NCI-H2196 (cell line): ENCODE measurements around the gene AGBL4.

Experiments
- DNase-seq: peaks from one replicate; lab custom pipeline; 2025; ENCODE audit not compliant: unreplicated experiment; lab: John Stamatoyannopoulos, UW

The AGBL4 gene

GRCh38 chr1:48693674-48694320 lies 1330.0 kb downstream of the AGBL4 start:
- DNase-seq = no peak

- DNase-seq = no peak
Observed at GRCh38 chr1:48693180-48693579, 1330.6 kb downstream of the AGBL4 start.

GRCh38 chr1:48692235-48692634 lies 1331.5 kb downstream of the AGBL4 start:
- DNase-seq = no peak

- DNase-seq = no peak
Observed at GRCh38 chr1:48691429-48692001, 1332.2 kb downstream of the AGBL4 start.

- DNase-seq = no peak
Observed at GRCh38 chr1:48688102-48688760, 1335.5 kb downstream of the AGBL4 start.

- no peak for DNase-seq
Observed at GRCh38 chr1:48687282-48688045, 1336.3 kb downstream of the AGBL4 start.

- DNase-seq = no peak
Observed at GRCh38 chr1:48686159-48686558, 1337.6 kb downstream of the AGBL4 start.

- no peak for DNase-seq
Observed at GRCh38 chr1:48684381-48684780, 1339.4 kb downstream of the AGBL4 start.

- DNase-seq = no peak
Observed at GRCh38 chr1:48683839-48684238, 1339.9 kb downstream of the AGBL4 start.

GRCh38 chr1:48681476-48682305 lies 1342.1 kb downstream of the AGBL4 start:
- no peak for DNase-seq

GRCh38 chr1:48680411-48681035 lies 1343.2 kb downstream of the AGBL4 start:
- DNase-seq = no peak

- no peak for DNase-seq
Observed at GRCh38 chr1:48679859-48680258, 1343.9 kb downstream of the AGBL4 start.

GRCh38 chr1:48678710-48679505 lies 1344.8 kb downstream of the AGBL4 start:
- DNase-seq = no peak

GRCh38 chr1:48677306-48678287 lies 1346.2 kb downstream of the AGBL4 start:
- DNase-seq = peak; percentile 82

GRCh38 chr1:48676822-48677221 lies 1346.9 kb downstream of the AGBL4 start:
- DNase-seq = no peak

- DNase-seq = no peak
Observed at GRCh38 chr1:48676376-48676775, 1347.4 kb downstream of the AGBL4 start.

GRCh38 chr1:48675251-48675650 lies 1348.5 kb downstream of the AGBL4 start:
- no peak for DNase-seq

GRCh38 chr1:48674641-48675040 lies 1349.1 kb downstream of the AGBL4 start:
- DNase-seq = no peak
